ENCODE measurements around the gene SLC9A9. TPM values are rescaled to one million over a fixed set of nuclear protein-coding genes. Genes with fewer than 3 reads are reported as not detected.

Gene SLC9A9
- total RNA-seq, 4 donors from 2014 or later = 1.1 to 15.9 (median 9.7) TPM

GRCh38 chr3:143243686-143244085, 604.6 kb downstream of the SLC9A9 start:
- 91 to 94% methylated on average over 4 to 6 of the region's 6 CpGs for WGBS, 2 donors (ENCODE audit: low coverage in 1 of 2)
- no peaks in the 10 kb centered on the region for H3K36me3 ChIP-seq
- no peaks in the 10 kb centered on the region for H3K9me3 ChIP-seq
- H3K27me3 ChIP-seq = no peaks in the 10 kb centered on the region
- in situ Hi-C loops (cut with MboI; ENCODE audit: low pct_ligation_motif_present in 1 of 4, low pct_unique_long_range_greater_than_20kb in 1 of 4, low sequenced_read_pairs in 3 of 4) = no loop called here
- TF ChIP-seq POLR2AphosphoS5 (IDR thresholded peaks at IDR 0.05) = no peak
- intact Hi-C loops (cut with DNase I; ENCODE audit: low total_unique reads) = no loop called here
- no peak overlapping the region for H3K27ac ChIP-seq
- peaks cover 0 to 12% (median 1%) of the 10 kb centered on the region in 4 donors for H3K4me1 ChIP-seq
- DNase-seq = no peak
- H3K4me3 ChIP-seq = no peak overlapping the region

GRCh38 chr3:143242691-143243090, 605.6 kb downstream of the SLC9A9 start:
- intact Hi-C loops (cut with DNase I; ENCODE audit: low total_unique reads) (no loop called here), in situ Hi-C loops (cut with MboI; ENCODE audit: low pct_ligation_motif_present in 1 of 4, low pct_unique_long_range_greater_than_20kb in 1 of 4, low sequenced_read_pairs in 3 of 4) (no loop called here)
- TF ChIP-seq POLR2A (IDR thresholded peaks at IDR 0.05) (no peak), EP300 (IDR thresholded peaks at IDR 0.05; ENCODE audit: low read depth) (no peak), CTCF (IDR thresholded peaks at IDR 0.05) (no peak), POLR2AphosphoS5 (IDR thresholded peaks at IDR 0.05) (no peak)
- H3K27ac ChIP-seq = no peak overlapping the region
- no peak for DNase-seq
- 52 to 79% methylated on average over 3 to 4 of the region's 4 CpGs for WGBS, 2 donors (ENCODE audit: low coverage in 1 of 2)
- no peak overlapping the region for H3K4me3 ChIP-seq
- H3K27me3 ChIP-seq = no peaks in the 10 kb centered on the region
- no peaks in the 10 kb centered on the region for H3K36me3 ChIP-seq
- H3K9me3 ChIP-seq = no peaks in the 10 kb centered on the region
- H3K4me1 ChIP-seq = peaks cover 0 to 12% (median 1%) of the 10 kb centered on the region in 4 donors

- in situ Hi-C loops (cut with MboI; ENCODE audit: low pct_ligation_motif_present in 1 of 4, low pct_unique_long_range_greater_than_20kb in 1 of 4, low sequenced_read_pairs in 3 of 4) (no loop called here), intact Hi-C loops (cut with DNase I; ENCODE audit: low total_unique reads) (no loop called here)
- peaks cover 0 to 12% (median 1%) of the 10 kb centered on the region in 4 donors for H3K4me1 ChIP-seq
- H3K4me3 ChIP-seq = no peak overlapping the region
- WGBS, 2 donors (ENCODE audit: low coverage in 1 of 2) = 79% methylated on average over 3 of the region's 3 CpGs; no CpG with 5 or more reads in 1 of the 2 donors
- no peak for DNase-seq
- no peak overlapping the region for H3K27ac ChIP-seq
- H3K9me3 ChIP-seq = no peaks in the 10 kb centered on the region
- no peaks in the 10 kb centered on the region for H3K27me3 ChIP-seq
- no peaks in the 10 kb centered on the region for H3K36me3 ChIP-seq
- TF ChIP-seq POLR2A (IDR thresholded peaks at IDR 0.05) (no peak), POLR2AphosphoS5 (IDR thresholded peaks at IDR 0.05) (no peak), CTCF (IDR thresholded peaks at IDR 0.05) (no peak), EP300 (IDR thresholded peaks at IDR 0.05; ENCODE audit: low read depth) (no peak)
These were observed 606.2 kb downstream of the SLC9A9 start for GRCh38 chr3:143242101-143242500.

- H3K27me3 ChIP-seq = no peaks in the 10 kb centered on the region
- intact Hi-C loops (cut with DNase I; ENCODE audit: low total_unique reads) (no loop called here), in situ Hi-C loops (cut with MboI; ENCODE audit: low pct_ligation_motif_present in 1 of 4, low pct_unique_long_range_greater_than_20kb in 1 of 4, low sequenced_read_pairs in 3 of 4) (no loop called here)
- no peak for DNase-seq
- H3K4me1 ChIP-seq = peaks cover 0 to 12% (median 1%) of the 10 kb centered on the region in 4 donors
- no peak overlapping the region for H3K27ac ChIP-seq
- H3K4me3 ChIP-seq = no peak overlapping the region
- no peaks in the 10 kb centered on the region for H3K36me3 ChIP-seq
- TF ChIP-seq POLR2AphosphoS5 (IDR thresholded peaks at IDR 0.05) (no peak), EP300 (IDR thresholded peaks at IDR 0.05; ENCODE audit: low read depth) (no peak), POLR2A (IDR thresholded peaks at IDR 0.05) (no peak), CTCF (IDR thresholded peaks at IDR 0.05) (no peak)
- 71 to 79% methylated on average over 3 of the region's 3 CpGs for WGBS, 2 donors (ENCODE audit: low coverage in 1 of 2)
- H3K9me3 ChIP-seq = no peaks in the 10 kb centered on the region
These were observed 606.8 kb downstream of the SLC9A9 start for GRCh38 chr3:143241481-143241951.

- TF ChIP-seq POLR2AphosphoS5 (IDR thresholded peaks at IDR 0.05) (no peak), POLR2A (IDR thresholded peaks at IDR 0.05) (no peak), EP300 (IDR thresholded peaks at IDR 0.05; ENCODE audit: low read depth) (no peak), CTCF (IDR thresholded peaks at IDR 0.05) (no peak)
- intact Hi-C loops (cut with DNase I; ENCODE audit: low total_unique reads) = no loop called here
- H3K27me3 ChIP-seq = no peaks in the 10 kb centered on the region
- 67 to 70% methylated on average over 4 of the region's 4 CpGs for WGBS, 2 donors (ENCODE audit: low coverage in 1 of 2)
- H3K4me3 ChIP-seq = no peak overlapping the region
- peaks cover 0 to 12% (median 1%) of the 10 kb centered on the region in 4 donors for H3K4me1 ChIP-seq
- in situ Hi-C loops (cut with MboI; ENCODE audit: low pct_ligation_motif_present in 1 of 4, low pct_unique_long_range_greater_than_20kb in 1 of 4, low sequenced_read_pairs in 3 of 4) = no loop called here
- no peak for DNase-seq
- H3K27ac ChIP-seq = no peak overlapping the region
- no peaks in the 10 kb centered on the region for H3K36me3 ChIP-seq
- no peaks in the 10 kb centered on the region for H3K9me3 ChIP-seq
These were observed 607.4 kb downstream of the SLC9A9 start for GRCh38 chr3:143240886-143241285.

Measured in transverse colon (tissue), 4 donors.